Measurements from ENCODE around the gene RPA3.

RPA3 gene

DNA sequence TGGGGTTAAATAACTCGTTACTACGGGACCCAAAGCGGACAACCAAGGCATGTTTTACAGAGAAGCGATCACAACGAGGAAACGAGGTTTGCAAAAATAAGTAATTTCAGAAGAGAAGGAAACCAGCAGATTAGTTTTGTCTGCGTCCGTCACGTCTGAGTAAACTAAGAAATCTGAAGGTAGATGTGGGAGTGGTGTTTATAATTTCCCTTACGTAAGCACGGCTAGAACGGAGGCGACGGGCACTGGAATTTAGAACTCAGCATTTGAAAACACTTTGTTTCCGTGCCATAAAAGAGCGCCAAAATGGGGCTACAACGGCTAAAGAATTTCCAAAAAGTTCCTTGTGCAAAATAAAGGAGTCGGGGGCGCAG is 78.6 kb downstream of the RPA3 start:
- TF ChIP-seq GATA2 (IDR thresholded peaks at IDR 0.05; ENCODE audit: low read depth, low read length) (no peak), GATA3 (IDR thresholded peaks at IDR 0.05; ENCODE audit: low read depth, low read length) (no peak)

DNA sequence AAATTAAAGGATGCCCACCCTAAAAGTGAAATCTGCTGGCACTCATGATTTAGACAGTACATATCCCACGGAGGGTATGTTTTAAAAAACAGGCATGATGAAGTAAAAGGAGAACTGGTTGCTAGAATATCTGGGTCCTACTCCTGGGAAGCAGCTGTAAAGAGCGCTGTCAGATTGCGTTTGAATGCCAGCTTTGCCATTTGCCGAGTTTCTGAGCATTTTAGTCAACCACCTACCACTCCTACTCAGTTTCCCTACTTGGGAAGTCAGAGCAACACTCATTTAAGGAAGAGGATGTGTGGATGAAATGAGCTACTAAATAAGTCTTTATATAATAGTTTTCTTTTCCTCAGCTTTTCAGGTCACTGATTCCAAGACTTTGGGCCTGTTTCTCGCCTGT is 79.0 kb downstream of the RPA3 start:
- TF ChIP-seq GATA2 (IDR thresholded peaks at IDR 0.05; ENCODE audit: low read depth, low read length) (no peak), GATA3 (IDR thresholded peaks at IDR 0.05; ENCODE audit: low read depth, low read length) (no peak)

GRCh38 chr7:7630626-7631329 is 87.6 kb downstream of the RPA3 start:
- TF ChIP-seq GATA2 (IDR thresholded peaks at IDR 0.05; ENCODE audit: low read depth, low read length) (no peak), GATA3 (IDR thresholded peaks at IDR 0.05; ENCODE audit: low read depth, low read length) (no peak)

- TF ChIP-seq GATA3 (IDR thresholded peaks at IDR 0.05; ENCODE audit: low read depth, low read length) (peak; percentile 67), GATA2 (IDR thresholded peaks at IDR 0.05; ENCODE audit: low read depth, low read length) (no peak; the same call in 1 of the 2 replicates)
Measured at GRCh38 chr7:7628476-7628875, 89.9 kb downstream of the RPA3 start.

- TF ChIP-seq GATA2 (IDR thresholded peaks at IDR 0.05; ENCODE audit: low read depth, low read length) (peak; percentile 66), GATA3 (IDR thresholded peaks at IDR 0.05; ENCODE audit: low read depth, low read length) (peak; percentile 90)
Measured at GRCh38 chr7:7620644-7621210, 97.7 kb downstream of the RPA3 start.

DNA sequence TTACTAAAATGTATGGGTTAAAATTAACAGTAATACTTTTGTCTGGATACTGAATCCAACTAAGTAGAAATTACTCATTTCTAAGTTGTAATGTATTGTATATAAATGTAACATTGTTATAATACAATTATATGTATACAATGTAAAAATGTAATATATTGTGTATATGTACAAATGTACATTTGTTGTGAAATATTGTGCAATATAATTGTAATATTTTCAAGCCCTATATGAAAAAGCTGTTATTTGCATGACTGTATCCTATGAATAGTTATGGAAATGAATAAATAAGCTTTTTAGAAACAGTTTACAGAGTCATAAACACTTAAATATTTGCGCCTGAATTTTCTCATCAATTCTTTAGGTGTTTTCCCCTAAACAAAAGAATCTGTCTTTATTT is 98.2 kb downstream of the RPA3 start:
- no peak for TF ChIP-seq GATA2 (IDR thresholded peaks at IDR 0.05; ENCODE audit: low read depth, low read length)
- no peak for TF ChIP-seq GATA3 (IDR thresholded peaks at IDR 0.05; ENCODE audit: low read depth, low read length)

DNA sequence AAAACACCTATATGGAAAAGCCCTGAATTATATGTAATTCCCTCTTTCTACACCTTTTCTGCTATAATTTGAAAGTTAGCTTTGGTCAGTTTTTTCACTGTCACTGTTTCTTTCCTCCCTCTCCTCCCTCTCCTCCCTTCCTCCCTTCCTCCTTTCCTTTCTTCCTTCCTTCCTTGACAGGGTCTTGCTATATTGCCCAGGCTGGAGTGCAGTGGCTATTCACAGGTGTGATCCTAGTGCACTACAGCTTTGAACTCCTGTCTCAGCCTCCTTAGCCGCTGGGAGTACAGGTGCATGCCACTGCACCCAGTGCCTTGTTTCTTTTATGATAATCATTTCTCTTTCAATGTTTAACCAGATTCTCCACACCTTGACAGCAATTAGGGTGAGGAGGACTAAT is 100.0 kb downstream of the RPA3 start:
- no peak for TF ChIP-seq GATA3 (IDR thresholded peaks at IDR 0.05; ENCODE audit: low read depth, low read length)
- TF ChIP-seq GATA2 (IDR thresholded peaks at IDR 0.05; ENCODE audit: low read depth, low read length) = no peak

DNA sequence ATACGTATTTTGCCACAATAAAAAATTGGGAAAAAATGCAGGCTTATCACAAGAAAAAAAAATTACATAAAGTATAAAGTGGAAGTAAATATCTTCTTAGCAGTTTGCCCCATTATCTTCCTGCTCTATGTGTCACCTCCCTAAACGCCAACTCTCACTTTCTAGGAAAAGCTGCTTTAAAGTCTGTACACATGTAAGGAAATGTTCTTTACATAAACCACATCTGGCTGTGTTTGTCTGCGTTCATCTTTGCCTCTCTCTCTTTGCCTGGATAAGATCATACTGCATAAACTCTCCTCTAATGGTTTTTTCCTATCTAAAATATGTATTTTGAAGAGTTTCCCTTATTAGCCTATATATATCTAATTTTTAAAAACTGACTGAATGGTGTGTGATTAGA is 100.9 kb downstream of the RPA3 start:
- 0 out of 2 replicates have a peak, but pooled peaks have one; percentile 28 for TF ChIP-seq GATA3 (IDR thresholded peaks at IDR 0.05; ENCODE audit: low read depth, low read length)
- TF ChIP-seq GATA2 (IDR thresholded peaks at IDR 0.05; ENCODE audit: low read depth, low read length) = no peak

GRCh38 chr7:7614018-7614741 is 104.2 kb downstream of the RPA3 start:
- TF ChIP-seq GATA3 (IDR thresholded peaks at IDR 0.05; ENCODE audit: low read depth, low read length) (no peak), GATA2 (IDR thresholded peaks at IDR 0.05; ENCODE audit: low read depth, low read length) (no peak)

DNA sequence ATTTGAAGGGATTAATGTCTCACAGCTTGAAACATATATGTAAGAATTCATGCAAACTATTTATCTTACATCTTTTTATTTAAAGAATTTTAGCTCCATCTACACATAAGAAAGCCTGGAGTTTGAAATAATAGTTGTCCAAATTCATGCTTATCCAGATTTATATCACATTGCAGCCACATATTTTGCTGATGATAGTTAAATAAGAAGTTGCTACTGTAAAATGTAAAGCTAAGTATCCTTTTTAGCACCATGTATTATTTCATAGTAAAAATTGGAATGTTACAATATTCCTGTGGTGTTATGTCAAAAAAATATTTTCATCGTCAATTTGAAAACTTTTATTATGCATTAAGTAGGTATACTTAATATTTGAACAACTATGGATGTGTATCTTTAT is 105.2 kb downstream of the RPA3 start:
- no peak for TF ChIP-seq GATA2 (IDR thresholded peaks at IDR 0.05; ENCODE audit: low read depth, low read length)
- no peak for TF ChIP-seq GATA3 (IDR thresholded peaks at IDR 0.05; ENCODE audit: low read depth, low read length)

- TF ChIP-seq GATA3 (IDR thresholded peaks at IDR 0.05; ENCODE audit: low read depth, low read length) = peak; percentile 83
- peak; percentile 48; the same call in 1 of the 2 replicates for TF ChIP-seq GATA2 (IDR thresholded peaks at IDR 0.05; ENCODE audit: low read depth, low read length)
Measured at GRCh38 chr7:7612519-7612918, 105.9 kb downstream of the RPA3 start.

GRCh38 chr7:7609330-7609729 is 109.1 kb downstream of the RPA3 start:
- TF ChIP-seq GATA2 (IDR thresholded peaks at IDR 0.05; ENCODE audit: low read depth, low read length) (no peak), GATA3 (IDR thresholded peaks at IDR 0.05; ENCODE audit: low read depth, low read length) (no peak)

GRCh38 chr7:7607010-7607409 is 111.4 kb downstream of the RPA3 start:
- TF ChIP-seq GATA2 (IDR thresholded peaks at IDR 0.05; ENCODE audit: low read depth, low read length) = no peak

DNA sequence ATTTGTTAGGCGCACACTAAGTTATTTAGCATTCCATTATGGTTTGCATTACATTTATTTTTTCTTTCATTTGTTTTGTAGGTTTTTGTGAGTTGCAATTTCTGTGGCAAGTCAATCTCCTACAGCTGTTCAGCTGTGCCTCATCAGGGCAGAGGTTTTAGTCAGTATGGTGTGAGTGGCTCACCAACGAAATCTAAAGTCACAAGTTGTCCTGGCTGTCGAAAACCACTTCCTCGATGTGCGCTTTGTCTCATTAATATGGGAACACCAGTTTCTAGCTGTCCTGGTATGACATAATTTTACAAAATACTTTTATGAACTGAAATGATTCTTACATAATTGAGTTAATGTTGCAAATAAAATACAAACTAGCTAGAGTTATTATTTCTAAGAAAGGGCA is 122.2 kb downstream of the RPA3 start:
- TF ChIP-seq GATA3 (IDR thresholded peaks at IDR 0.05; ENCODE audit: low read depth, low read length) (no peak), GATA2 (IDR thresholded peaks at IDR 0.05; ENCODE audit: low read depth, low read length) (no peak)

DNA sequence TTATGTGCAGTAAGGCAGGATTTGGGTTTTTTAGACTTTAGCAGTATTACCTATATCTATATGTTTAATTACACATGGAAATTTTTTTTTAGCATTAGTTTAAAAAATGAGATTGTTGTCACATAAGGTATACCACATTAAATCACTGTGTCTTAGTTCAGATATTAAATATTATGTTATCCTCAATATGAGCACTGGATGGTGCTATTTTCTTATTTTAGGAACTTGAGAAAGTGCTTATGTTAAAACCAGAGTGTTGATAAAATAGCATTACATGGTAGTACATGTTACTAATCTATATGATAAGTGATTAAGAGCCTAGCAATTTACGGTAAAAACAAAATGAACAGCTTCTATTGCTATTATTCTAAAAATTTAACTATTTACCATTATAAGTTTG is 123.0 kb downstream of the RPA3 start:
- TF ChIP-seq GATA2 (IDR thresholded peaks at IDR 0.05; ENCODE audit: low read depth, low read length) (no peak), GATA3 (IDR thresholded peaks at IDR 0.05; ENCODE audit: low read depth, low read length) (no peak)

Data from SH-SY5Y (cell line).